Dedifferentiated amniotic fluid mesenchymal stem cell (primary cell): ENCODE measurements around the gene DNAJB5.
"Not testable (repeated sequence)": the region's sequence is repeated elsewhere in the genome, so short reads cannot be mapped to it uniquely, and the experiment has no call there.

ENCODE experiments used
- DNase-seq: peaks from one replicate; pipeline ENCODE4 v3.0.0-alpha.2; 2016; ENCODE audit errors: extremely low spot score

Gene DNAJB5

GRCh38 chr9:35000535-35001284 is 11.2 kb downstream of the DNAJB5 start:
- no peak for DNase-seq

GRCh38 chr9:35001285-35001677 is 11.7 kb downstream of the DNAJB5 start:
- no peak for DNase-seq

GRCh38 chr9:35001803-35002502 is 12.4 kb downstream of the DNAJB5 start:
- DNase-seq: no peak

- DNase-seq: no peak
Measured at GRCh38 chr9:35002623-35003022, 13.1 kb downstream of the DNAJB5 start.

- DNase-seq: not testable (repeated sequence)
Measured at GRCh38 chr9:35004299-35004698, 14.8 kb downstream of the DNAJB5 start.

- DNase-seq: no peak
Measured at GRCh38 chr9:35010351-35010958, 20.9 kb downstream of the DNAJB5 start.

GRCh38 chr9:35014517-35014916 is 25.0 kb downstream of the DNAJB5 start:
- DNase-seq: no peak

- DNase-seq: not testable (repeated sequence)
Measured at GRCh38 chr9:35023443-35023842, 33.9 kb downstream of the DNAJB5 start.

- DNase-seq: no peak
Measured at GRCh38 chr9:35026671-35027070, 37.1 kb downstream of the DNAJB5 start.

GRCh38 chr9:35027374-35027773 is 37.8 kb downstream of the DNAJB5 start:
- DNase-seq: no peak

- DNase-seq: no peak
Measured at GRCh38 chr9:35027860-35028259, 38.3 kb downstream of the DNAJB5 start.

GRCh38 chr9:35028341-35028740 is 38.8 kb downstream of the DNAJB5 start:
- DNase-seq: no peak

- no peak for DNase-seq
Measured at GRCh38 chr9:35029241-35029640, 39.7 kb downstream of the DNAJB5 start.

GRCh38 chr9:35029852-35030251 is 40.3 kb downstream of the DNAJB5 start:
- DNase-seq: no peak

GRCh38 chr9:35033101-35033500 is 43.6 kb downstream of the DNAJB5 start:
- no peak for DNase-seq

- no peak for DNase-seq
Measured at GRCh38 chr9:35035851-35036701, 46.5 kb downstream of the DNAJB5 start.

- no peak for DNase-seq
Measured at GRCh38 chr9:35042081-35042604, 52.6 kb downstream of the DNAJB5 start.

- no peak for DNase-seq
Measured at GRCh38 chr9:35042891-35043545, 53.5 kb downstream of the DNAJB5 start.

- no peak for DNase-seq
Measured at GRCh38 chr9:35044071-35044470, 54.5 kb downstream of the DNAJB5 start.
